GM12873 (cell line): ENCODE data around the gene EPS8L3.

Source experiments
- CTCF ChIP-seq: IDR thresholded peaks from 2 replicates; pipeline ENCODE4 v1.5.1; 2012; ENCODE audit warnings: low read depth, mild to moderate bottlenecking, moderate library complexity, low read length, control low read depth; ENCODE audit not compliant: insufficient read depth; ENCODE audit errors: missing control alignments

Gene EPS8L3

GRCh38 chr1:109719337-109719837 is 44.3 kb downstream of the EPS8L3 start:
- TF ChIP-seq CTCF: no peak

GRCh38 chr1:109718495-109718894 is 45.2 kb downstream of the EPS8L3 start:
- no peak for TF ChIP-seq CTCF

GRCh38 chr1:109717729-109718128 is 46.0 kb downstream of the EPS8L3 start:
- TF ChIP-seq CTCF: no peak

- TF ChIP-seq CTCF: no peak
These were observed 47.1 kb downstream of the EPS8L3 start for GRCh38 chr1:109716570-109717090.

GRCh38 chr1:109716121-109716520 is 47.6 kb downstream of the EPS8L3 start:
- TF ChIP-seq CTCF: no peak

- no peak for TF ChIP-seq CTCF
These were observed 48.9 kb downstream of the EPS8L3 start for GRCh38 chr1:109714661-109715372.

GRCh38 chr1:109713636-109714035 is 50.1 kb downstream of the EPS8L3 start:
- no peak for TF ChIP-seq CTCF
